HepG2 (cell line): Measurements from ENCODE around the gene FER1L5. TPM values are rescaled to one million over a fixed set of nuclear protein-coding genes. Genes with fewer than 3 reads are reported as not detected.

Experiments
- ATAC-seq: fragments of 200-7000 bp; cut with Tn5 transposase; 3 replicates; pipeline ENCODE4 v1.9.1; 2020; ENCODE audit warnings: mild to moderate bottlenecking, moderate library complexity
- BruUV-seq: library from RNA; stranded (reverse); fragments of 400-500 nt; replicated peaks from 2 replicates; lab custom pipeline; 2021; lab: Mats Ljungman, UMichigan
- CTCF ChIA-PET: fragments of 300-600 bp; formaldehyde crosslinking; extraction: SDS; loops from one replicate; lab custom pipeline; 2021; ENCODE audit warnings: low total read pairs, inconsistent platforms, low intra/inter-chr PET ratio; lab: Yijun Ruan, JAX
- POLR2A ChIA-PET: fragments of 350-600 bp; sonication (Branson Sonifier 250); formaldehyde crosslinking; loops from one replicate; lab custom pipeline; 2020; ENCODE audit warnings: antibody characterized with exemption, inconsistent platforms; lab: Yijun Ruan, JAX
- DNase-seq: peaks from one replicate; pipeline ENCODE4 v3.0.0-alpha.2; 2015; ENCODE audit warnings: low spot score
- FAIRE-seq: peaks from 3 replicates; lab custom pipeline; 2011; peaks lifted over from hg19 to GRCh38; lab: Jason Lieb, UNC
- H2AFZ ChIP-seq: one replicate; pipeline ENCODE4 v1.6.1; 2011; ENCODE audit warnings: low read length, inconsistent platforms
- H3K27ac ChIP-seq: fragments of 300-600 bp; 3 replicates; pipeline ENCODE4 v1.8.0; 2011; ENCODE audit warnings: mixed run types, mild to moderate bottlenecking, mixed read lengths, low read length, inconsistent platforms; ENCODE audit not compliant: insufficient read depth; ENCODE audit errors: extremely low read length
- H3K27me3 ChIP-seq, 2 experiments: fragments of 200-600 bp in 1 of 2; 2 replicates in 1 of 2; 3 replicates in 1 of 2; pipeline versions ENCODE4 v1.6.0 to v1.8.0; 2011; ENCODE audit warnings: low read length in 2 of 2, mild to moderate bottlenecking in 2 of 2, moderate library complexity in 2 of 2, inconsistent platforms in 1 of 2; ENCODE audit not compliant: insufficient read depth in 2 of 2, control insufficient read depth in 1 of 2
- H3K36me3 ChIP-seq, 2 experiments: fragments of 200-600 bp in 1 of 2; replicated peaks in 1 of 2; 2 replicates in 1 of 2; 3 replicates in 1 of 2; pipeline versions ENCODE4 v1.5.1 to v1.8.0; 2011; ENCODE audit warnings: low read length in 2 of 2, inconsistent platforms in 1 of 2; ENCODE audit not compliant: insufficient read depth in 2 of 2, control insufficient read depth in 1 of 2
- H3K4me1 ChIP-seq: 2 replicates; pipeline ENCODE4 v1.5.1; 2012; ENCODE audit warnings: low read length, inconsistent platforms; ENCODE audit not compliant: insufficient read depth
- H3K4me2 ChIP-seq: 2 replicates; pipeline ENCODE4 v1.6.0; 2011; ENCODE audit warnings: low read depth, low read length, inconsistent platforms
- H3K4me3 ChIP-seq, 3 experiments: fragments of 200-600 bp in 1 of 3; sonication (generic), shearing (Covaris generic) in 1 of 3; replicated peaks in 1 of 3; 2 replicates each; pipeline ENCODE4 v1.5.1; 2011 to 2016; ENCODE audit warnings: low read length in 3 of 3, inconsistent platforms in 2 of 3, low read depth in 2 of 3, mild to moderate bottlenecking in 2 of 3, control low read depth in 1 of 3, mixed read lengths in 1 of 3; ENCODE audit not compliant: insufficient read depth in 1 of 3
- H3K79me2 ChIP-seq: one replicate; pipeline ENCODE4 v1.6.1; 2011; ENCODE audit warnings: low read length, inconsistent platforms; ENCODE audit not compliant: insufficient read depth
- H3K9ac ChIP-seq: 2 replicates; pipeline ENCODE4 v1.6.0; 2011; ENCODE audit warnings: mild to moderate bottlenecking, low read depth, low read length, inconsistent platforms; ENCODE audit not compliant: insufficient read depth
- H3K9me3 ChIP-seq: 2 replicates; pipeline ENCODE4 v1.5.1; 2012; ENCODE audit warnings: mild to moderate bottlenecking, low read length
- H4K20me1 ChIP-seq: 2 replicates; pipeline ENCODE4 v1.6.0; 2011; ENCODE audit warnings: inconsistent platforms, mild to moderate bottlenecking, low read length, moderate library complexity; ENCODE audit not compliant: insufficient read depth
- EEA1 ChIP-seq: sonication (generic); formaldehyde crosslinking; IDR thresholded peaks from 2 replicates; pipeline ENCODE4 v1.5.1; 2020; ENCODE audit warnings: mild to moderate bottlenecking, missing genetic modification reagents, borderline replicate concordance
- JUN ChIP-seq: sonication (generic); formaldehyde crosslinking; IDR thresholded peaks from 2 replicates; pipeline ENCODE4 v1.4.0; 2020; ENCODE audit warnings: mild to moderate bottlenecking, missing genetic modification reagents
- MXI1 ChIP-seq: IDR thresholded peaks from 3 replicates; pipeline ENCODE4 v1.6.1; 2012; ENCODE audit warnings: low read depth, low read length, inconsistent platforms, borderline replicate concordance
- PRMT3 ChIP-seq: sonication (generic); formaldehyde crosslinking; IDR thresholded peaks from 2 replicates; pipeline ENCODE4 v1.8.1; 2022; ENCODE audit warnings: low read depth, mild to moderate bottlenecking, moderate library complexity, missing genetic modification reagents, borderline replicate concordance
- REXO4 ChIP-seq: sonication (generic); formaldehyde crosslinking; IDR thresholded peaks from 2 replicates; pipeline ENCODE4 v1.8.0; 2022; ENCODE audit warnings: missing genetic modification reagents, mild to moderate bottlenecking, borderline replicate concordance
- TFDP2 ChIP-seq: sonication (generic); formaldehyde crosslinking; IDR thresholded peaks from 2 replicates; pipeline ENCODE4 v1.4.0; 2020; ENCODE audit warnings: missing genetic modification reagents
- TGIF2 ChIP-seq: IDR thresholded peaks from 2 replicates; pipeline ENCODE4 v1.6.1; 2016; ENCODE audit warnings: control low read depth, missing compliant biosample characterization
- ZEB1 ChIP-seq: IDR thresholded peaks from 2 replicates; pipeline ENCODE4 v1.6.1; 2012; ENCODE audit warnings: mild to moderate bottlenecking, low read depth, inconsistent platforms; ENCODE audit not compliant: insufficient replicate concordance
- ZNF30 ChIP-seq: sonication (generic); formaldehyde crosslinking; IDR thresholded peaks from 2 replicates; pipeline ENCODE4 v1.5.0; 2020; ENCODE audit warnings: mild to moderate bottlenecking, missing genetic modification reagents
- ZNF530 ChIP-seq: sonication (generic); formaldehyde crosslinking; IDR thresholded peaks from 2 replicates; pipeline ENCODE4 v1.5.0; 2020; ENCODE audit warnings: low read depth, mild to moderate bottlenecking, missing genetic modification reagents
- ZNF616 ChIP-seq: sonication (generic); formaldehyde crosslinking; IDR thresholded peaks from 2 replicates; pipeline ENCODE4 v1.5.0; 2020; ENCODE audit warnings: low read depth, mild to moderate bottlenecking, missing genetic modification reagents
- ZNF687 ChIP-seq: sonication (generic); formaldehyde crosslinking; IDR thresholded peaks from 2 replicates; pipeline ENCODE4 v1.5.1; 2020; ENCODE audit warnings: mild to moderate bottlenecking, missing genetic modification reagents, moderate library complexity
- WGBS: methylation state at CpG from one replicate; pipeline ENCODE4 v1.1.6; 2017; ENCODE audit warnings: low lambda C conversion rate; 5-methylcytosine and 5-hydroxymethylcytosine counted together
- in situ Hi-C: cut with HindIII; loops from 2 replicates; pipeline ENCODE4 v1.10.0; 2017; ENCODE audit warnings: low pct_unique_long_range_greater_than_20kb; ENCODE audit not compliant: extremely low pct_ligation_motif_present
- intact Hi-C: fragments of 100-400 bp; cut with micrococcal nuclease; formaldehyde crosslinking; loops from one replicate; pipeline ENCODE4 v1.10.0; 2022; ENCODE audit not compliant: unreplicated experiment
- polyA plus RNA-seq, 8 experiments: library from polyadenylated mRNA; depleted of rRNA in 3 of 8; stranded (reverse) in 7 of 8; unstranded in 1 of 8; fragments of >200 nt; fragmentation: Illumina TruSeq in 4 of 8; extraction: Trizol in 4 of 8; gene quantifications; 2 replicates each; pipeline versions ENCODE4 v1.2.1 to v1.2.3, GENCODE V29; 2011 to 2016; ENCODE audit warnings: low read depth in 4 of 8, missing spikeins in 1 of 8, mixed read lengths in 1 of 8; ENCODE audit not compliant: insufficient read depth in 1 of 8
- total RNA-seq, 5 experiments: library from RNA; depleted of rRNA; stranded (reverse); fragments of >200 nt; fragmentation: Illumina TruSeq; extraction: Trizol; gene quantifications; 2 replicates each; pipeline ENCODE4 v1.2.3, GENCODE V29; 2016; ENCODE audit warnings: low read depth in 1 of 5

Gene FER1L5
- total and polyA plus RNA-seq, 2 of the 13 experiments (the other 11 are each of a cell fraction or from before 2014, with no cell fraction given) = 0.02 to 0.08 TPM

GRCh38 chr2:96729748-96730147 is 87.2 kb downstream of the FER1L5 start:
- Histone ChIP-seq H3K79me2 (no peaks in the 10 kb centered on the region), H3K4me2 (no peak overlapping the region), H3K36me3 (peaks cover 26 to 59% of the 10 kb centered on the region in 2 experiments), H3K27me3 (no peaks in the 10 kb centered on the region), H3K9ac (no peak overlapping the region), H2AFZ (no peak overlapping the region), H3K27ac (no peak overlapping the region), H3K9me3 (no peaks in the 10 kb centered on the region), H3K4me3 (no peak overlapping the region), H4K20me1 (no peaks in the 10 kb centered on the region), H3K4me1 (no peaks in the 10 kb centered on the region)
- FAIRE-seq = no peak
- BruUV-seq = no TSS peak
- CTCF ChIA-PET = no interaction called here
- in situ Hi-C loops = no loop called here
- no peak for DNase-seq
- 96% methylated on average over 7 of the region's 7 CpGs for WGBS
- TF ChIP-seq EEA1 (no peak), PRMT3 (CRISPR knock-in tag) (no peak), ZNF687 (no peak), ZEB1 (no peak), REXO4 (CRISPR knock-in tag) (no peak), MXI1 (no peak), TFDP2 (CRISPR knock-in tag) (no peak), JUN (CRISPR knock-in tag) (no peak), TGIF2 (CRISPR knock-in tag) (no peak), ZNF616 (CRISPR knock-in tag) (no peak), ZNF530 (CRISPR knock-in tag) (no peak), ZNF30 (CRISPR knock-in tag) (no peak)
- no peak for ATAC-seq
- POLR2A ChIA-PET = no interaction called here
- intact Hi-C loops = no loop called here
